Frontal cortex (tissue), 4 donors: ENCODE measurements around the gene SLC46A1. TPM values are rescaled to one million over a fixed set of nuclear protein-coding genes. Genes with fewer than 3 reads are reported as not detected.

Experiments
- DNase-seq, 2 donors: peaks; one replicate each; pipeline ENCODE4 v3.0.0; 2012; ENCODE audit warnings: low spot score in 2 of 2
- FAIRE-seq: peaks from 2 replicates; lab custom pipeline; 2012; peaks lifted over from hg19 to GRCh38; lab: Jason Lieb, UNC
- total RNA-seq: library from RNA; depleted of rRNA; stranded (reverse); fragments of >200 nt; gene quantifications from one replicate; pipeline ENCODE4 v1.2.3, GENCODE V29; 2014
- donor health status: control.
- donor health status: control.
- donor health status: control.

The SLC46A1 gene
- total RNA-seq, 1 donor from 2014 or later: 12.2 TPM

DNA sequence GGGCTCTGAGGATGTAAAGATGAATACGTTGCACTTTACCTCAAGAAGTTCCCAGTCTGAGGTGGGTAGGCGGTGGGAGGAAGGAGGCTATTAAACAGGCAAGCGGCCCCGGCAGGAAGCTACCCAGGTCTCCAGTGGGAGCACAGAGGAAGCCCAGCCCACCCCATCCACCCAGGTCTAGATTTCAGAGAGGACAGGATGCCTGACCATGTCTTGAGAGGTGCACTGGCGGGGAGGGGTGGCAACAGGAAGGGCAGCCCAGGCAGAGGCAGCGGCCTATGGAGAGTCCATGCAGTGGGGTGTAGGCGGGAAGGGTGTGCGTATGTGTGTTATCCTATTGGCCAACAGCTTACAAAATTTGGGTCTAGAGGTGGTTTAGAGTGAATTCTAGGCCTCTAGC is 20.6 kb downstream of the SLC46A1 start:
- no peak for FAIRE-seq
- DNase-seq: no peak

DNA sequence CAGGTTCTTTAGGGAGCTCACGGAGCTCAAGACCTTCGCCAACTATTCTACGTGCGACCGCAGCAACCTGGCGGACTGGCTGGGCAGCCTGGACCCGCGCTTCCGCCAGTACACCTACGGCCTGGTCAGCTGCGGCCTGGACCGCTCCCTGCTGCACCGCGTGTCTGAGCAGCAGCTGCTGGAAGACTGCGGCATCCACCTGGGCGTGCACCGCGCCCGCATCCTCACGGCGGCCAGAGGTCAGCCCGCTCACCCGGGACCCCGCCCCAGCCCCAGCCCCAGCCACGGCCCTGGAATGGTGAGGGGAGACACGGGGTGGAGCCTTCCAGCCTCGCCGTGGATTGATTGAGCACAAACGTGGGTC is 21.0 kb downstream of the SLC46A1 start:
- FAIRE-seq (no peak), DNase-seq (no peak)

DNA sequence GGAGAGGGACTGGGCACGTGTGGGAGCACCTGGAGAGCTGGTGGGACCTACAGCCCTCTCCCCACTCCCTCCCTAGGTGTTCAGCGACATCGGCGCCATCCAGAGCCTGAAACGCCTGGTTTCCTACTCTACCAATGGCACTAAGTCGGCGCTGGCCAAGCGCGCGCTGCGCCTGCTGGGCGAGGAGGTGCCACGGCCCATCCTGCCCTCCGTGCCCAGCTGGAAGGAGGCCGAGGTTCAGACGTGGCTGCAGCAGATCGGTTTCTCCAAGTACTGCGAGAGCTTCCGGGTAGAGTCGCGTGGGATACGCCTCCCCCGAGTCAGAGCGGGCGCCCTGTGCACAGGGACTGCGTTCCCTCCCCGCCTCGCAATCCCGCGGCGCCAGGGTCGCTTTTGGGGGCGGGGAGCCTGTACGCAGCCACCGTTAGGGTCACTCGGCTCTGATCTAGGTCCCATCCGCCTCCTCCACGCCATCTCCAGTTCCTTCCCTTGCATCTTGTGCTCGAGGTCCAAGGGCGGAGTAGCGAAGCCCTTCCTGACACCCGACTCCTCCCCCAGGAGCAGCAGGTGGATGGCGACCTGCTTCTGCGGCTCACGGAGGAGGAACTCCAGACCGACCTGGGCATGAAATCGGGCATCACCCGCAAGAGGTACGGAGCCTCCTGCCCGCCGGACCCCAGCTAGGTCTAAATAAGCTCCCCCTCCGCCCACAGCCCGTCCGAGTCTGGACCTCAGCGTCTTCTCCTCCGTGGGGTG is 21.6 kb downstream of the SLC46A1 start:
- DNase-seq (no peak), FAIRE-seq (no peak)

DNA sequence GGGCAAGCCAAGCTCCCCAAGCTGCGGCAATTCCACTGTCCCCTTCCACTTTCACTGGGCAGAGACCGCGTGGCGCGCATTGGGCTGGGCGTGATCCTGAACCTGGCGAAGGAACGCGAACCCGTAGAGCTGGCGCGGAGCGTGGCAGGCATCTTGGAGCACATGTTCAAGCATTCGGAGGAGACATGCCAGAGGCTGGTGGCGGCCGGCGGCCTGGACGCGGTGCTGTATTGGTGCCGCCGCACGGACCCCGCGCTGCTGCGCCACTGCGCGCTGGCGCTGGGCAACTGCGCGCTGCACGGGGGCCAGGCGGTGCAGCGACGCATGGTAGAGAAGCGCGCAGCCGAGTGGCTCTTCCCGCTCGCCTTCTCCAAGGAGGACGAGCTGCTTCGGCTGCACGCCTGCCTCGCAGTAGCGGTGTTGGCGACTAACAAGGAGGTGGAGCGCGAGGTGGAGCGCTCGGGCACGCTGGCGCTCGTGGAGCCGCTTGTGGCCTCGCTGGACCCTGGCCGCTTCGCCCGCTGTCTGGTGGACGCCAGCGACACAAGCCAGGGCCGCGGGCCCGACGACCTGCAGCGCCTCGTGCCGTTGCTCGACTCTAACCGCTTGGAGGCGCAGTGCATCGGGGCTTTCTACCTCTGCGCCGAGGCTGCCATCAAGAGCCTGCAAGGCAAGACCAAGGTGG is 24.7 kb downstream of the SLC46A1 start:
- DNase-seq (no peak), FAIRE-seq (no peak)

DNA sequence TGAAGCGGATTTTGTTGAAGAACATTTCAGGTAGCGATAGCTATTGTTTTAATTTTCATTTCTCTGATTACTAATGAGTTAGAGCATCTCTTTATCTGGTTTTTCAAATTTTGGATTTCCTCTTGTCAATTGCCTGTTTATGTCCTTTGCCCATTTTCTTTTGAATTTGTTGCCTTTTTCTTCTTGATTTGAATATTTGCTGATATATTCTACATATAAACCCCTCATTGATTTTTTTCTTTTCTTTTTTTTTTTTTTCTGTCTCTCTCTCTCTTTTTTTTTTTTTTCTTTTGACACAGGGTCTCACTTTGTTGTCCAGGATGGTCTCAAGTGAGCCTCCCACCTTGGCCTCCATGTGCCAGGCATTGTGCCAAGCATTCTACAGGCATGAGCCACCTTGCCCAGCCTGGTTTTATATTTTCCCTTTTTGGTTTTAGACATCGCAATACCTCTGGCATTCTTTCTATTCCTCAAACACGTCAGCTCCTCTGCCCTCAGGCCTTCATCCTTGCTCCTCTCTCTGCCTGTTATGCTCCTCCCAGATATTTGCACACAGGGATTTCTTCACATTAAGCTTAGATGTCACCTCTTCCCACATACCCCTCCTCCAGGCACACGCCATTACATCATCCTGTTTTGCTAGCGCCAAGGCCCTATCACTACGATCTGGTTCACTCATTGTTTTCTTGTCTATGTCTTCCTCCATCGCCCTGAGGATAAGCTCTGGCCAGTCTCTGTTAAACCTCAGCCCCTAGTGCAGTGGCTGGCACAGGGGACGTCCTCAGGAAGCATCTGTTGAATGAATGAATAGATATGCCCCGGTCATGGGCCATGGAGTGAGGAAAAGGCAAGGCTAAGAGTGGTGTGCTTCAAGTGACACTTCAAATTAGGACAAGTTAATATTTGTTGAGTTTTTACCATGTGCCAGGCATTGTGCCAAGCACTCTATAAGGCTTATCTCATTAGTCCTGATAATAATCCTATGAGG is 25.9 kb downstream of the SLC46A1 start:
- DNase-seq (no peak), FAIRE-seq (no peak)

DNA sequence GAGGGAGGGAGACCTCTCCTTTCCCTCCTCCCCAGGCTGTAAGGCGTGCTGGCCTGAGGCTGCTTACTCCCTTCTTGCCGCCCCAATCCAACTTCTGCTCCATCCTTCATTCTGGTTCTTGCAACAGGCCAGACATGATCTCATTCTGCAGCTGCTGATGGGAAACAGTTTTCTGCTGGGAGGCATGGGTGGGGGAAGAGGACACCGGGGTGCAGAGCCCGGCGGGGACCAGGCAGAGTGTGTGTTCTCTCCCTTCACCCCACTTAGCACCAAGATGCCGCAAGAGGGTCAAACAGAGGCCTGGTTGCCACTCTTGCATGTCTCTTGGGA is 33.1 kb downstream of the SLC46A1 start:
- no peak for DNase-seq
- no peak for FAIRE-seq

DNA sequence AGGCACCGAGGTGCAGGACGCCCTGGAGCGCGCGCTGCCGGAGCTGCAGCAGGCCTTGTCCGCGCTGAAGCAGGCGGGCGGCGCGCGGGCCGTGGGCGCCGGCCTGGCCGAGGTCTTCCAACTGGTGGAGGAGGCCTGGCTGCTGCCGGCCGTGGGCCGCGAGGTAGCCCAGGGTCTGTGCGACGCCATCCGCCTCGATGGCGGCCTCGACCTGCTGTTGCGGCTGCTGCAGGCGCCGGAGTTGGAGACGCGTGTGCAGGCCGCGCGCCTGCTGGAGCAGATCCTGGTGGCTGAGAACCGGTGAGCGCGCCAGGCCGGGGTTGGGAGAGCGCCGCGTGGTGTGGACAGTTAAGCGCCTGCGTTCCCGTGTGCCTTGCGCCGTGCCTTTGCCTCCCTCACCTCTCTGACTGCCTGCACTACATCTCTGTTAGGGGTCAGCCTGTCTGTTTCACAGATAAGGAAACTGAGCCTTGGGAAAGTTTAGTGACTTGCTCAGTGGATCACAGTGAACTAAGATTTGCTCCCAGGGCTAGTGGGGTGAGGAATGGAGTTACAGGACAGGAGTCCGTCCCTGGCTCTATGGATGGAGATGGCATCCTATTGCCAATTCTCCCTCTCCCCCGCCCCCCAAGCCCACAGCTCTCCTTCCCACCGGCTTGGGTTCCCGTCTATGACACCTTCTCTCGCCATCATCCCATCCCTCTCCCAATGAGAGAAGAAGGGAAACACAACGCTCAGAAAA is 33.6 kb downstream of the SLC46A1 start:
- peak in 1 of 2 donors; percentile 49 for DNase-seq
- no peak for FAIRE-seq

DNA sequence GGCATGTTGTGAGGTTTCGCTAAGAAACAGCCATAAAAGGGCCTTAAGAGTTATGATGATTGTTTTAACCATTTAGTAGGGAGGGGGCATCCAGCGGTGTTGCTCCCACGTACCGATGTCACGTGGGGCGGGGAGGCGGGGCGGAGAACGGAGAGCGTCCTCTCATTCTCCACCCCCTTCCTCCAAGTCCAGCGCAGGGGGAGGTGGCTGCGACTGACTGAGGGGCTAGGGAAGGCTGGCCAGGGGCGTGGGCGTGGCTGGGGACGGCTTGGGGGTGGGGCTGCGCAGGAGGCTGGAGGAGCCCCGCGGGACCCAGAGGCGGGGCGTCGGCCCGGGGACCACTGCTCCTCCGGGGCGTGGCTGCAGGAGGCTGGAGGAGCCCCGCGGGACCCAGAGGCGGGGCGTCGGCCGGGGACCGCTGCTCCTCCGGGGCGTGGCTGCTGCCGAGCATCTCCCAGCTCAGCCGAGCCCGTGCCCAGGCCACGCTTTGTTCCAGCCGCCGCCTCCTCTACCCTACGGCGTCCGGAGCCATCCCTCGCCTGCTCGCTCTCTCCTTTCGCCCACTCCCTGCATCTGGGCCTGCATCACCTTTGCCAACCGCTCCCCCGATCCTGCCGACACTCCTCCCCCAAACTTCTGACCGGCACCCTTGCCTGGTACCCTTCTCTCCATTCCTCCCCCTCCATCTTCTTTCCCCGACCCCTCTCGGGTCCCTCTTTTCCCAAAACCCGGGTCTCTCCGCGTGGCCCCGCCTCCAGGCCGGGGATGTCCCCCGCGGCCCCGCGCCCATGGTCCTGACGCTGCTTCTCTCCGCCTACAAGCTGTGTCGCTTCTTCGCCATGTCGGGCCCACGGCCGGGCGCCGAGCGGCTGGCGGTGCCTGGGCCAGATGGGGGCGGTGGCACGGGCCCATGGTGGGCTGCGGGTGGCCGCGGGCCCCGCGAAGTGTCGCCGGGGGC is 34.5 kb downstream of the SLC46A1 start, which contains the start of gene SARM1:
Gene SARM1, plus strand, starts transcription at position 450 of the 958 bp plus-strand sequence. Its CDS starts 339 bp downstream, at position 789.
- peak; percentile 84 to 88 for DNase-seq
- FAIRE-seq: no peak

DNA sequence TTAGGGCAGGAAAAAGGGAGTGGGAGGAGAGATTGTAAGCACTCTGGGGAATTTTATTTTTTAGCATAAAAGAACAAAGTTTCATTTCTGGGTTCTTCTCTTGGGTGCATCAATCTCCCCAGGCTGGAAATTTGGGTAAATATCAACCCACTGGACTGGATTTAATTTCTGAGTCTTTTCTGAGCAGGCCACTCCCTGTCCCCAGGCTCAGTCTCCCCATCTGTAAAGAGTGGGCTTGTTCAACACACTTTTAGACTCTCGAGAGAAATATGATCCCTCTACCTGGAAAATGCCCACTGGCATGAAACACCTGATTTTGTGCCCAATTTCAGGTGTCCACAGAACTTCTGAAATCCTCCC is 35.3 kb downstream of the SLC46A1 start:
- FAIRE-seq: no peak
- DNase-seq: no peak

DNA sequence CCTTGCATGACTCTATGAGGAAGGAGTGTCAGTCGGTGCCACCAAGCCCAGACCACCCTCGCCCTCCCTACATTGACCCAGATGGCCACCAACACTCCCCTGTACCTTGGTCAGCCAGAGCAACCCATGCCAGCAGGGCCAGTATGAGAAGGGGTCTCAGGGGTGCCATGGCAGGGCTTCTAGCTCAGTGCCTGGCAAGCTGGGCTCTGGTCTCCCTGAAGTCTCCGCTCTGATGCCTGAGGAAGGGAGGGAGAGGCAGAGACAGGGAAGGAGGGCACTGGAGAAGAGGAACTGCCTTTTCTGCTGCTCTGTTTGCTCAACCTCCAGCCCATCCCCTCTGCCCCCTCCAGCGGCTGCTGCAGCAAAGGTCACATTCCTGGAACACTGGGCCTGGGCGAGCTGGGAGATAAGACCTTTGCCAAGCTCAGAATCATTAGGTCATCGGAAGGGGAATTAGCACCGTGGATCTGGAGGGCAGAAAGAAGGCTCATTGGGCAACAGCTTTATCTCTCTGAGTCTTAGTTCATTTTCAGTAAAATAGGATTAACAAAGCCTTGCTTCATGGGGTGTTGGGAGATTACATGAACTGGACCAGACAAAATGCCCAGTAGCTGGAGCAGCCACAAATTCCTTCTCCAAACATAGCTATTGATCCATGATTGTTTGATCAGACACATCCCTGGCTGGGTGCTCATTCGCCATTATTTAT is 35.8 kb downstream of the SLC46A1 start, which contains the start of gene VTN:
Gene VTN, minus strand, starts transcription at position 273 of the 709 bp plus-strand sequence. Its CDS starts 104 bp downstream, at position 169.
- DNase-seq (no peak), FAIRE-seq (no peak)

DNA sequence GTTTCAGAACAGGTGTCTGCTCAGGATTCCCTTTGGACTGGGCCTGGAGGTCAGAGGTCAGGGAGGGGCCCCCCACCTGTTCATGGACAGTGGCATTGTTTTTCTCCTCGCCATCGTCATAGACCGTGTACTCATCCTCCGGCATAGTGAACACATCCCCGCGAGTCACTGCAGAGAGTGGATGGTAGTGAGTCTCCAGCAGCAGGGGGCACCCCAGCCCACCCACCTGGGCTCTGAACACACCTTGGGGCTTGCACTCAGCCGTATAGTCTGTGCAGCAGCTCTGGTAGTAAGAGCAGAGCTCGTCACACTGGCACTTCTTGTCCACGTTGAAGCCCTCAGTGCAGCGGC is 36.4 kb downstream of the SLC46A1 start:
- no peak for FAIRE-seq
- no peak for DNase-seq

DNA sequence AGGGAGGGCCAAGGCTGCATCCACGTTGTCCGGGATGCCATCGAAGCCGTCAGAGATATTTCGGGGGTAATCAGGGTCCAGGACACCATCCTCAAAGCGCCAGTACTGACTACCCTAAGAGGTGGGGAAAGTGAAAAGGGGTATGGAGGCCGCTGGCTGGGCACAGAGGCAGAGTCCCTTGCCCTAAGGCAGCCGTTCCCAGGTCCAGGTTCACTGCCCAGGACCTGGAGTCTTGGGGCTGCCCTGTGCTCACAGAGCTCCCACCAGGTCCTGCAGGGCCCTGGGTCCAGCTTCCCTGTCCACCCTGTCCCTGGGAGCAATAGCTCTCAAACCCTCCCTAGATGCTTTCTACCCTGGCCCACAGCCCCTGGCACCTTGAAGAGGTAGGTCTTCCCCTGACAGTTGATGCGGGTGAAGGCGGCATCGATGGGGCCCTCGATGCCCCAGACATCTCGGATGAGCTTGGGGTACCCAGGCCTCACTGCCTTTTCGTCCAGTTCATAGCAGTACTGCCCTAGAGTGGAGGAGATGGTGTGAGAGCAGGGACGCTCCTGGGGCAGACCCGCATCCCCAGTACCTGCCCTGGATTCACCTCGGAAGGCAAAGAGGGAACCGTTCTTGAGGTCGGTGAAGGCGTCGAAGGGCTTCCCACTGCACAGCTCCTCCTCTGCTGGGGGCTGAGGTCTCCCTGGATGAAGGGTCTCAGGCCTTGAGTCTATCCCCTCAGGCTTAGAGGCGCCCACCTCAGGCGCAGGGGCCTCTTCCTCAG is 36.9 kb downstream of the SLC46A1 start:
- FAIRE-seq (no peak), DNase-seq (no peak)

DNA sequence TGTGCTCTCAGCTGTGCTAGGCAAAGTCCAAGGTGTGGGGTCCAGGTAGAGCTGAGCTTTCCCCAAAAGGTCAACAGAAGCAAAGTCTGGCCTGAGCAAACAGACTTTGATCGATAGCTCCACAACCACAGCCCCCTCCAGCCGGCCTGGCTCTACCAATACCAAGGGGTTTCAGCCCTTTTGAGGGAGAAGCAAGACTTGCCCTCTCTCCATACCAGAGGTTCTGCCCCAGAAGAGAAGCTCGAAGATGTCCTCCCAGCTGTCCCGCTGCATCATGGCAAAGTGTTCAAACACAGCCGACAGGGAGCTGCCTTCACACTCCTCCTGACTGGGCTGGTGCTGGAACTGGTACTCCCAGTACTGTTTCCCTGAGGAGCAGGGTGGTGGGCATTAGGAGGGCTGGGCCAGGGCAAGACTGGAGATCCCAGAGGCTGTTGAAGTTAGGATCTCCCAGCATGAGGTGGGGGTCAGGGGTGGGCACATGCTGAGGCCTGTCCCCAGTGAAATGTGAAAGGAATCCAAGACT is 37.6 kb downstream of the SLC46A1 start:
- no peak for FAIRE-seq
- no peak for DNase-seq

DNA sequence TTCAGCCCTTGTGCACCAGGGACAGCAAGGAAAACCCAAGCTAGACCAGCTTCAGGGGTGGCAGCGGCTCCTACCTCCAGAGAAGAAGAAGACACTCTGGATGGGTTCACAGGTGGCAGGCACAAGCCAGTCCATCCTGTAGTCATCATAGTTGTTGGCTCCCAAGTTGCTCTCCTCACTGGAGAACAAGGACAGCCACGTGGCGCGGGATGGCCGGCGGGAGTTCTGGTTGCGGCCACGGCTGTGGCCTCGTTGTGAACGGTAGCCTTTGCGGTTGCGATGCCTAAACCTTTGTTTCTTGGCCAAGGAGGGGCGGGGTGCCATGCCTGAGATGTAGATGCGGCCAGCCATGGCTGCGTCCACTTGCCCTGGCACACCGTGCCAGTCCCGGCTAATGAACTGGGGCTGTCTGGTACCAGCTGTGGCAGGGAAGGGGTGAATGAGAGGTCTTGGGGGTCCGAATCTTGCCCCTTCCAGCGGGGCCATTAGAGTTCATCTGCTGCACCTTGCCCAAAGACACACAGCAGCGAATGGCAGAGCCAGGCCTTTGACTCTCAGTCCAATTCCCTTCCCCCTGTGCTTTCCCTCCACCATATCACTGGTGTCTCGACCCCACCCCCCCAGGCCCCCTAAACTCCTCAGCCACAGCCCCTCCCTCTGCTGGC is 38.2 kb downstream of the SLC46A1 start:
- FAIRE-seq (no peak), DNase-seq (no peak)

DNA sequence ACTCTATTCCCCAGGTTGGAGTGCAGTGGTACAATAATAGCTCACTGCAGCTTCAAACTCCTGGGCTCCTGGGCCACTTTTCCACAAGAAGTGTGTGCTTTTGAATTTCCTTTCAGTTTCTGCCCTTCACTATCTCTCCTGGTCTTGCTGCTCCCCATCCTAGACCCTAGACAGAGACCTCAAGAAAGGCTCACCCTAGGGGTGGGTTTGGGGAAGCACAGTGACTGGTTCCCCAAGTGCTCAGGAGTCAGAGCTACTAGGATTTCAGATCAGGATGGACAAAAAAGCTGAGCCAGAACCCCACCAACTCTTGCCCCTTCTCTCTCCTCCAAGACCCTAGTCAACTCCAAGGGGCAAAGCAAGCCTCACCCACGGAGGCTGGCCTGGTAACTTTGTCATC is 39.4 kb downstream of the SLC46A1 start:
- FAIRE-seq: no peak
- DNase-seq: no peak

DNA sequence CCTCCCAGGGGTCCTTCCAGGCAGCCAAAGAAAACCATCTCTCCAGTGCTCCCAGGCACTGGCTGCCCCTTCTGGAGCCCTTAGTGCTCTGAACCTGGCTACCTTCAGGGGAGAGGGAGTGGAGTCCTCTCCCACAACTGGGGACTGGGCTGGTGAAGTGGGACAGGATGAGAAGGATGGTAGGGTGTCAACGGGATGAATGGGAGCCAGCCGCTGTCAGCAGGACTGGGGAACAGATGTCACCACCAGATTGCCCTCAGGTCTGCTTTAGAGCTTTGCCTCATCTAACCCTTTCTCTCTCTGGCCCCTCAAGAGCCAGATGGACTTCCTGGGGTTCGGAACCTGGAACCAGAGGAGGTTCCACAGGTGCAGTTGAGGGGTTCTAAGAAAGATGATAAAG is 40.5 kb downstream of the SLC46A1 start:
- DNase-seq: no peak
- FAIRE-seq: no peak
